H1 (cell line): ENCODE data around the gene SYP. TPM values are rescaled to one million over a fixed set of nuclear protein-coding genes. Genes with fewer than 3 reads are reported as not detected.

ENCODE experiments used
- CTCF ChIA-PET: fragments of 300-600 bp; sonication (Branson Sonifier 250); formaldehyde crosslinking; loops from one replicate; lab custom pipeline; 2021; ENCODE audit not compliant: partially characterized antibody; lab: Charles Lee
- POLR2A ChIA-PET: fragments of 300-600 bp; sonication (Branson Sonifier 250); formaldehyde crosslinking; loops from one replicate; lab custom pipeline; 2021; ENCODE audit warnings: inconsistent platforms; ENCODE audit not compliant: partially characterized antibody; lab: Charles Lee
- DNase-seq, 2 experiments: peaks; one replicate each; pipeline versions ENCODE4 v3.0.0 to v3.0.0-alpha.2; 2010 to 2022; ENCODE audit warnings: low spot score in 2 of 2, low read depth in 1 of 2, mixed read lengths in 1 of 2
- FAIRE-seq: peaks from 2 replicates; lab custom pipeline; 2011; peaks lifted over from hg19 to GRCh38; lab: Jason Lieb, UNC
- H2AFZ ChIP-seq: 2 replicates; pipeline ENCODE4 v1.8.1; 2012; ENCODE audit warnings: low read length, inconsistent platforms
- H2AK5ac ChIP-seq: 2 replicates; pipeline ENCODE4 v1.6.1; 2013; ENCODE audit warnings: low read depth, low read length
- H2BK120ac ChIP-seq: replicated peaks from 2 replicates; pipeline ENCODE3; 2013; ENCODE audit warnings: low read depth, low read length, inconsistent platforms
- H2BK12ac ChIP-seq: 2 replicates; pipeline ENCODE4 v1.6.1; 2013; ENCODE audit warnings: low read depth, low read length
- H2BK15ac ChIP-seq: 2 replicates; pipeline ENCODE4 v1.6.1; 2013; ENCODE audit warnings: low read length
- H2BK20ac ChIP-seq: 2 replicates; pipeline ENCODE4 v1.6.1; 2013; ENCODE audit warnings: low read length
- H2BK5ac ChIP-seq: 2 replicates; pipeline ENCODE4 v1.6.1; 2013; ENCODE audit warnings: low read depth, low read length
- H3K14ac ChIP-seq: 2 replicates; pipeline ENCODE4 v1.6.1; 2013; ENCODE audit warnings: inconsistent platforms; ENCODE audit not compliant: insufficient read length
- H3K18ac ChIP-seq: 2 replicates; pipeline ENCODE4 v1.6.1; 2013; ENCODE audit warnings: low read length; ENCODE audit errors: extremely low read depth
- H3K23ac ChIP-seq: 2 replicates; pipeline ENCODE4 v1.6.1; 2013; ENCODE audit warnings: inconsistent platforms; ENCODE audit not compliant: insufficient read length
- H3K23me2 ChIP-seq: 2 replicates; pipeline ENCODE4 v1.6.1; 2013; ENCODE audit warnings: low read depth, low read length
- H3K27ac ChIP-seq: 2 replicates; pipeline ENCODE4 v1.6.1; 2011; ENCODE audit warnings: low read depth, low read length, inconsistent platforms
- H3K27me3 ChIP-seq, 4 experiments: replicated peaks in 1 of 4; 1 replicate in 1 of 4; 2 replicates in 3 of 4; pipeline versions ENCODE4 v1.6.1 to v1.8.1; 2011 to 2013; ENCODE audit warnings: low read length in 3 of 4, mild to moderate bottlenecking in 3 of 4, inconsistent platforms in 2 of 4, mixed read lengths in 2 of 4, moderate library complexity in 1 of 4; ENCODE audit not compliant: control insufficient read depth in 3 of 4, insufficient read depth in 3 of 4; ENCODE audit errors: extremely low read depth in 1 of 4
- H3K36me3 ChIP-seq, 4 experiments: 2 replicates each; pipeline versions ENCODE4 v1.6.1 to v1.8.1; 2011 to 2013; ENCODE audit warnings: mild to moderate bottlenecking in 4 of 4, low read length in 3 of 4, moderate library complexity in 2 of 4, control low read depth in 1 of 4, inconsistent platforms in 1 of 4; ENCODE audit not compliant: insufficient read depth in 4 of 4, control insufficient read depth in 2 of 4
- H3K4ac ChIP-seq: replicated peaks from 2 replicates; pipeline ENCODE3; 2013; ENCODE audit warnings: low read length, low read depth, mixed read lengths, inconsistent platforms; ENCODE audit not compliant: insufficient read length
- H3K4me1 ChIP-seq, 4 experiments: replicated peaks in 1 of 4; 1 replicate in 1 of 4; 2 replicates in 3 of 4; pipeline versions ENCODE4 v1.6.1 to v1.8.1; 2011 to 2013; ENCODE audit warnings: low read length in 3 of 4, inconsistent platforms in 2 of 4, mixed read lengths in 1 of 4; ENCODE audit not compliant: insufficient read depth in 4 of 4, control insufficient read depth in 3 of 4
- H3K4me2 ChIP-seq, 2 experiments: 2 replicates each; pipeline versions ENCODE4 v1.6.1 to v1.8.1; 2011 to 2013; ENCODE audit warnings: low read depth in 2 of 2, low read length in 2 of 2, control low read depth in 1 of 2, inconsistent platforms in 1 of 2, mild to moderate bottlenecking in 1 of 2; ENCODE audit not compliant: insufficient read depth in 1 of 2
- H3K4me3 ChIP-seq, 4 experiments: fragments of 200-600, 300-600 bp in 1 of 4; sonication (generic), shearing (Covaris generic), sonication (Bioruptor Twin) in 1 of 4; 2 replicates each; pipeline versions ENCODE4 v1.5.1 to v1.8.1; 2011 to 2016; ENCODE audit warnings: low read length in 4 of 4, low read depth in 3 of 4, control low read depth in 2 of 4, inconsistent platforms in 2 of 4, mild to moderate bottlenecking in 2 of 4, mixed read lengths in 1 of 4, moderate library complexity in 1 of 4; ENCODE audit not compliant: insufficient read depth in 2 of 4; ENCODE audit errors: extremely low read depth in 1 of 4
- H3K56ac ChIP-seq: replicated peaks from 2 replicates; pipeline ENCODE3; 2013; ENCODE audit warnings: low read depth, mild to moderate bottlenecking, mixed read lengths, low read length, inconsistent platforms; ENCODE audit not compliant: insufficient read length
- H3K79me1 ChIP-seq: 2 replicates; pipeline ENCODE4 v1.6.1; 2013; ENCODE audit warnings: low read depth, low read length, control low read depth
- H3K79me2 ChIP-seq, 2 experiments: 2 replicates each; pipeline versions ENCODE4 v1.6.1 to v1.8.1; 2012 to 2013; ENCODE audit warnings: low read length in 2 of 2, mild to moderate bottlenecking in 2 of 2, inconsistent platforms in 1 of 2; ENCODE audit not compliant: insufficient read depth in 2 of 2, control insufficient read depth in 1 of 2
- H3K9ac ChIP-seq, 4 experiments: replicated peaks in 1 of 4; 1 replicate in 1 of 4; 2 replicates in 3 of 4; pipeline versions ENCODE4 v1.6.1 to v1.8.1; 2011 to 2013; ENCODE audit warnings: low read depth in 3 of 4, low read length in 3 of 4, control low read depth in 2 of 4, mild to moderate bottlenecking in 2 of 4, moderate library complexity in 2 of 4, inconsistent platforms in 1 of 4; ENCODE audit errors: extremely low read depth in 1 of 4
- H3K9me3 ChIP-seq, 2 experiments: 2 replicates each; pipeline versions ENCODE4 v1.6.1 to v1.8.1; 2012 to 2013; ENCODE audit warnings: mild to moderate bottlenecking in 2 of 2, moderate library complexity in 2 of 2, control low read depth in 1 of 2, inconsistent platforms in 1 of 2, low read depth in 1 of 2, low read length in 1 of 2, mixed read lengths in 1 of 2; ENCODE audit not compliant: insufficient read depth in 2 of 2
- H4K20me1 ChIP-seq, 2 experiments: replicated peaks in 1 of 2; 2 replicates each; pipeline versions ENCODE3 to v1.8.1; 2011 to 2013; ENCODE audit warnings: inconsistent platforms in 2 of 2, low read length in 2 of 2, mild to moderate bottlenecking in 1 of 2; ENCODE audit not compliant: insufficient read depth in 2 of 2, control insufficient read depth in 1 of 2
- H4K5ac ChIP-seq: 2 replicates; pipeline ENCODE4 v1.6.1; 2013; ENCODE audit warnings: low read length, low read depth, mixed read lengths, inconsistent platforms; ENCODE audit not compliant: insufficient read length
- H4K8ac ChIP-seq: 2 replicates; pipeline ENCODE4 v1.8.0; 2013; ENCODE audit warnings: mild to moderate bottlenecking, moderate library complexity, low read length, inconsistent platforms; ENCODE audit not compliant: insufficient read depth; ENCODE audit errors: extremely low read depth
- H4K91ac ChIP-seq: replicated peaks from 2 replicates; pipeline ENCODE3; 2013; ENCODE audit warnings: low read length, mixed read lengths, inconsistent platforms; ENCODE audit not compliant: insufficient read length
- BACH1 ChIP-seq: IDR thresholded peaks from 2 replicates; pipeline ENCODE4 v1.6.1; 2012; ENCODE audit warnings: low read length, improper control_type of control experiment
- CEBPB ChIP-seq: IDR thresholded peaks from 2 replicates; pipeline ENCODE4 v1.6.1; 2012; ENCODE audit warnings: low read depth, low read length
- CTBP2 ChIP-seq: IDR thresholded peaks from 2 replicates; pipeline ENCODE4 v1.7.0; 2011; ENCODE audit warnings: borderline replicate concordance, mild to moderate bottlenecking, moderate library complexity, mixed read lengths, low read length; ENCODE audit not compliant: insufficient read depth, insufficient read length
- EZH2 ChIP-seq: fragments of 200-600 bp; sonication (generic); IDR thresholded peaks from 2 replicates; pipeline ENCODE4 v1.7.1; 2012; ENCODE audit warnings: low read depth, mild to moderate bottlenecking, moderate library complexity, low read length, inconsistent platforms; ENCODE audit not compliant: severe bottlenecking
- JUN ChIP-seq: IDR thresholded peaks from 2 replicates; pipeline ENCODE4 v1.6.1; 2011; ENCODE audit warnings: low read depth, mild to moderate bottlenecking, improper control_type of control experiment, low read length
- MAFK ChIP-seq: IDR thresholded peaks from 2 replicates; pipeline ENCODE4 v1.6.1; 2012; ENCODE audit warnings: low read depth, mild to moderate bottlenecking, improper control_type of control experiment, low read length
- RBBP5 ChIP-seq: IDR thresholded peaks from 2 replicates; pipeline ENCODE4 v1.7.1; 2012; ENCODE audit warnings: low read depth, mild to moderate bottlenecking, inconsistent platforms, low read length, moderate library complexity, borderline replicate concordance
- YY1 ChIP-seq: IDR thresholded peaks from 2 replicates; pipeline ENCODE4 v1.6.1; 2011; ENCODE audit warnings: low read depth, mild to moderate bottlenecking, low read length
- WGBS, 2 experiments: shearing (Covaris generic) in 1 of 2; methylation state at CpG; one replicate each; pipeline versions ENCODE4 v1.1.6 to v1.1.7; 2013 to 2015; ENCODE audit warnings: low lambda C conversion rate in 2 of 2, mixed read lengths in 2 of 2, inconsistent platforms in 1 of 2, low coverage in 1 of 2, missing lambda C conversion rate in 1 of 2; ENCODE audit not compliant: insufficient replicate concordance in 2 of 2, insufficient coverage in 1 of 2, insufficient read length in 1 of 2; ENCODE audit errors: extremely low coverage in 1 of 2, missing lambda C conversion rate in 1 of 2; 5-methylcytosine and 5-hydroxymethylcytosine counted together
- polyA plus RNA-seq, 7 experiments: library from polyadenylated mRNA; depleted of rRNA in 3 of 7; stranded (reverse) in 5 of 7; unstranded in 2 of 7; fragments of >200 nt in 5 of 7; fragments of 200-250 nt in 2 of 7; gene quantifications; 1 replicate in 5 of 7; 2 replicates in 1 of 7; 4 replicates in 1 of 7; pipeline versions ENCODE4 v1.2.1 to v1.2.3, GENCODE V29; 2011 to 2013; ENCODE audit warnings: missing spikeins in 2 of 7, mixed read lengths in 2 of 7
- total RNA-seq: library from RNA; stranded (reverse); fragmentation: NEBNext Ultra II Directional; extraction: Animal tissue kit (Norgen Biotek cat#: 25700); gene quantifications from 2 replicates; pipeline ENCODE4 v1.2.1, GENCODE V29; 2021
- TF ChIP-seq, protein P1 (sequence below): IDR thresholded peaks from 2 replicates; pipeline ENCODE4 v1.6.1; 2011; ENCODE audit warnings: low read depth, mild to moderate bottlenecking, low read length; ENCODE audit not compliant: insufficient read depth

SYP gene
- total and polyA plus RNA-seq, 2 of the 8 experiments (the other 6 are each of a cell fraction or from before 2014, with no cell fraction given), result 4.3 to 10.8 TPM

DNA sequence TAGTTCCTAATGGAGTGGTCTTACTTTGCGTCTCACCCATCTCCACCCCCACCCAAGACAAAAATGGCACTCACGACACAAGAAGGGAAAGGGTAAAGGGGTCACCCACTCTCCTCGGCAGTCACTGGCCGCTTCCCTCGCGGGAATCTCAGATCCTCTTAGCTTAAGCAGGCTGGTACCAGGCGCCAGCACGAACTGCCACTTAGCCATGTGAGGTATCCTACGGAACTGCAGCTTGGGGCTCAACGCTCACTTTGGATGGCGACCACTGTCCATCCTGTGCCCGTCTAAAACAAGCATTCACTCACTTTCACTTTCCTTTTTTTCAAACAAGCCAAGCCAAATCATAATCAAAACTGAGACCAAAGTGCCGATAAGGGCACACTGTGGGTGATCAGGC lies 52.1 kb downstream of the SYP start:
- no peaks in the 10 kb centered on the region for H3K9me3 ChIP-seq
- H2BK12ac ChIP-seq, result no peak overlapping the region
- no peak overlapping the region for H3K4ac ChIP-seq
- H3K23ac ChIP-seq, result no peak overlapping the region
- H3K4me3 ChIP-seq, result no peak overlapping the region
- H3K79me2 ChIP-seq, result no peaks in the 10 kb centered on the region
- H4K8ac ChIP-seq, result no peak overlapping the region
- no peak overlapping the region for H3K9ac ChIP-seq
- H2BK15ac ChIP-seq, result no peak overlapping the region
- no peaks in the 10 kb centered on the region for H4K20me1 ChIP-seq
- no peaks in the 10 kb centered on the region for H3K27me3 ChIP-seq
- no peak overlapping the region for H4K5ac ChIP-seq
- no peaks in the 10 kb centered on the region for H3K36me3 ChIP-seq
- ChIA-PET CTCF (interaction anchor here (1.1 kb wide), 1 partner anchor 11 kb away, joined by 3 read pairs; no protein-coding TSS in a partner anchor), POLR2A (no interaction called here)
- no peak overlapping the region for H3K14ac ChIP-seq
- no peak overlapping the region for H2AK5ac ChIP-seq
- no peaks in the 10 kb centered on the region for H3K79me1 ChIP-seq
- DNase-seq (no peak), FAIRE-seq (no peak)
- no peak overlapping the region for H3K27ac ChIP-seq
- H3K18ac ChIP-seq, result no peak overlapping the region
- H2BK5ac ChIP-seq, result no peak overlapping the region
- H2BK120ac ChIP-seq, result no peak overlapping the region
- no peak overlapping the region for H2AFZ ChIP-seq
- H3K4me2 ChIP-seq, result no peak overlapping the region
- whole genome bisulfite sequencing, 2 experiments, result 85% methylated on average over 9 of the region's 13 CpGs; no CpG with 5 or more reads in 1 of the 2 experiments
- H4K91ac ChIP-seq, result no peak overlapping the region
- H3K23me2 ChIP-seq, result no peaks in the 10 kb centered on the region
- no peak for TF ChIP-seq CEBPB
- TF ChIP-seq CTBP2, result no peak
- no peak for TF ChIP-seq RBBP5
- no peak for TF ChIP-seq MAFK
- no peak for TF ChIP-seq JUN
- TF ChIP-seq, protein P1, sequence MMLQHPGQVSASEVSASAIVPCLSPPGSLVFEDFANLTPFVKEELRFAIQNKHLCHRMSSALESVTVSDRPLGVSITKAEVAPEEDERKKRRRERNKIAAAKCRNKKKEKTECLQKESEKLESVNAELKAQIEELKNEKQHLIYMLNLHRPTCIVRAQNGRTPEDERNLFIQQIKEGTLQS, result no peak
- TF ChIP-seq YY1, result no peak
- TF ChIP-seq EZH2, result no peak
- TF ChIP-seq BACH1, result no peak
- no peak overlapping the region for H2BK20ac ChIP-seq
- H3K4me1 ChIP-seq, result no peaks in the 10 kb centered on the region
- no peak overlapping the region for H3K56ac ChIP-seq
